Medulla oblongata (tissue), 1 donor: ENCODE results near the gene LRRC56.
A peak's percentile ranks its signal among the peaks of the same experiment; 100 is the strongest.

Source experiments
- DNase-seq: peaks from one replicate; pipeline ENCODE4 v3.0.0-alpha.2; 2015; ENCODE audit errors: extremely low spot score

LRRC56 gene

GRCh38 chr11:575313-575995, 38.1 kb downstream of the LRRC56 start:
- DNase-seq = peak; percentile 85

DNA sequence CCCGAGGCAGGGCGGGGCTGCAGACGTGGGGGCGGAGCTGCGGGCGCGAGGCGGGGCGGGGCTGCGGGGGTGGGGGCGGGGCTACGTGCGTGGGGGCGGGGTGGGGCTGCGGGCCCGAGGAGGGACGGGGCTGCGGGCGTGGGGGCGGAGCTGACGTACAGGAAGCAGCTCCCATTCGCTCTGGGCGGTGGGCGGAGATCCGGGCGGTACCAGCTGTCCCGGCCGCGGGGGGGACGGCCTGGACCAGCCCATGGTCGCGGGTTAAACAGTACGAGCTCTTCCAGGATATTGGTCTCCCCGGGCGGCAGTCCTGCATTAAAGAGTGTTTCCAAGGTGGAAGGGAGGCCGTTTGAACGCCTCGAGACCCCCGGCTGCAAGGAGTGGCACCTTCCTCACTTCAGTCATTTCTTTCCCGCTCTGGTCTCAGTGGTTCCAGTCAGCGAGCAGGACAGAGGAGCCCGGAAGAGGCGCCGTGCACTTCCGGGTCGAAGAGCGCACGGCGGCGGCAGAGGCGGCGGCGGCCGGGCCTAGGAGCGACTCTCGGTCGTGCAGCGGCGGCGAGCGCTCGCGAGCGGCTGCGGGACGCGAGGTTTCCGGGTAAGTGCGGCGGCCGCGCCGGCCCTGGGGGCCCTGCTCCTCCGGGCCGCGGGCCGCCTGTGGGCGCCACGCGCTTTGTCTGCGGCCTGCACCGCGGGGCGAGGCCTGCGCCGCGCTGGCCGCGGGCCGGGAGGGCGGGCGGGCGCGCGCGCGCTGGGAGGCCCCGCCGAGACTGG, 38.9 kb downstream of the LRRC56 start, which contains the start of gene PHRF1:
TSS of gene PHRF1 (plus strand) at position 475 of the 773 bp plus-strand sequence. CDS start 5,043 bp downstream, outside the sequence.
- peak; percentile 94 for DNase-seq

GRCh38 chr11:576811-577610, 39.7 kb downstream of the LRRC56 start:
- no peak for DNase-seq

DNA sequence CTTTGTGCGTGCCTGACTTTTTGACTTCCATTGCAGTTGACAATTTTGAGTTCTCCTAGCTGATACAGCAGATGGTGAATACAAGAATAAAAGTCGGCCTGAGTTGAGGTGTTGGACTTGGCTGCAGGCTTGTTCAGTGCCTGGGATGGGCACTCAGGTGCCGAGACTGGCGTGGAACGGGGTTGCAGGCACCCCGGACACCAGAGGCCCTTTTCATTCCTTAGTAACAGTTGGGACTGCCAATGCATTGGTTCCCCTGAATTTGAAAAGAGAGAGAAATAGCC, 40.2 kb downstream of the LRRC56 start:
- no peak for DNase-seq

DNA sequence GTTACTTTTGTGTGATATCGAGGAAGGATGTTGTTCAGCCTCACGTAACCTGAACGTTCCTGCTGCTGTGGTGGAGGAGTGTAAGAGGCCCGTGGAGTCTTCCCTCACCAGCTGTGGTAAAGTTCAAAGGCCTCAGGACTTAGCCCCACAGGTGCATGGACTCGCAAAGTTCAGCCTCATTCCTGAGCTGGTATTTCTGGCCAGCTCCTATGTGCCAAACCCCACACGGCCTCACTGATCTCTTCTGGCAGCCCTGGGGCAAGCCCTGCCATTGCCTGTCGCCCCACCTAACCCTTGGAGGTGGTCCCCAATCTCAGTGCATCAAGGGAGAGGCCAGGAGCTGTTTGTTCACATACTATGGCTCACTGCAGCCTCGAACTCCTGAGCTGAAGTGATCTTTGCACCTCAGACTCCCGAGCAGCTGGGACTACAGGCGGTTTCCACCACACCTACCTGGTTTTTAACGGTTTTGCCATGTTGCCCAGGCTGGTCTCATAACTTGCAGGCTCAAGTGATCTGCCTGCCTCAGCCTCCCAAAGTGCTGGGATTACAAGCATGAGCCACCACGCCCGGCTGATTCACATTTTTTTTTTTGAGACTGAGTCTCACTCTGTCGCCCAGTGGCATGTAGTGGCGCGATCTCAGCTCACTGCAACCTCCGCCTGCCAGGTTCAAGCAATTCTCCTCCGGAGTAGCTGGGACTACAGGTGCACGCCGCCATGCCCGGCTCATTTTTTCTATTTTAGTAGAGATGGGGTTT, 41.1 kb downstream of the LRRC56 start:
- DNase-seq = no peak

DNA sequence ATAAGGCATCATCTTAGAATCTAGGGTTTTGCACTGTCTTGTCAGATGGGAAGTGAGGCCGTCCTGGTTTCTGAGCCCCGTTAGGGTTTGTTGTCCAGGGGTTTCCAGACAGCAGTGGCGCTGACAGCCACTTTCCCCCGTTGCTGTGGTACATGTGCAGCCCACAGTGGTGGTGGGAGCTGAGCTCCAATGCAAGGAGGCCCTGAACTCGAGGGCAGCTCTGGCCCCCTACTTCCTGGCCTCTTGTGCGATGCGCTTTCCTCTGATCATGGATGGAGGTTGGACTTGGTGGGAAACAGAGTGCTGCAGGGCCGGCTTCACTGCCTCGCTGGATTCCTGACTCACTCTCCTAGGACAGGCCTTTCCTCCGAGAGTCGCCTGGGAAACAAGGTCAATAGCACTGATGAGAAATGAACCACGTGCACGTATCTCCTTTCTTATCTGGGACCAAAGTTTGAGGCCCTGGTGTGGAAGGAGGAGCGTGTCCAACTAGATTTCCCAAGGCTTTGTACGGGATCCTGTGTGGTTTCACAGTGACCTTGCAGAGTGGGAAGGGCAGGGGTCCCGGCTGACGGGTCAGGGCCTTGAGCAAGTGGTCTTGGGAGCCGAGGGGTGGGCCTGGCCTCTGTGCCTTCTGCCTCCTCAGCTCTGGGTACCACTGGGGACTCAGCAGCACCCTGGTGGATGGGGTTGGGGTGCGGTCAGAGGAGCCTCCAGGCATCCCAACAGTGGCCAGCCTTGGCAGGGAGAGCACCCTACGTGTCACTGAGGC, 42.7 kb downstream of the LRRC56 start:
- DNase-seq = no peak

DNA sequence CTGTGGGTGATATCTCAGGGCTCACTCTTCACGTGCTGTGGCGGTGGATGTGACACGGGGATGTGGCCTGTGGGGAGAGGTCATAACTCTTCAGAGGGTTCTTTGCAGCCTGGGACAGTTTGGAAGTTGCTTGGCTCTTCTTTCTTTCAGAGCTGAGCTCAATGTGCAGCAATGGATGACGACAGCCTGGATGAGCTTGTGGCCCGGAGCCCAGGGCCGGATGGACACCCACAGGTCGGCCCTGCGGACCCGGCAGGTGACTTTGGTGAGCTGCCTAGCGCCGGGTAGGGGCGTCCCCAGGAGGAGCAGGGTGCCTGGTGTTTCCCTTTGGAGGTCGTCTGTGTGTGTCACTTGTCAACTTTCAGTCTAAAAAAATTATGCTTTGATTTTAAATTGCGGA, 44.0 kb downstream of the LRRC56 start:
- no peak for DNase-seq

DNA sequence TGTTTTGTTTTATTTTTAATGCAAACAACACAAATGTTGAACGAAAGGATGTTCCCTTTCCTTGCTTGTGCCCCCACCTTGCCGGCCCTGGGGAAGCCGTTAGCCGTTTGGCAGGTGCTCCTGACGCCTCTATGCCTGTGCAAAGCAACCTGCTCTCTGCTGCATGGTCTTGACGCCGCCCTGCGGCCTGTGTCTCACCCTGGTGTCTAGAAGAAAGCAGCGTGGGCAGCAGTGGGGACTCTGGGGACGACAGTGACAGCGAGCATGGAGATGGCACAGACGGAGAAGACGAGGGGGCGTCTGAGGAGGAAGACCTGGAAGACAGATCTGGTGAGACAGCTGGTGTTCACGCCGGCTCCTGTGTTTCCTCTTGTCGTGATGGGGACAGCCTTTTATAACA, 44.4 kb downstream of the LRRC56 start:
- no peak for DNase-seq

DNA sequence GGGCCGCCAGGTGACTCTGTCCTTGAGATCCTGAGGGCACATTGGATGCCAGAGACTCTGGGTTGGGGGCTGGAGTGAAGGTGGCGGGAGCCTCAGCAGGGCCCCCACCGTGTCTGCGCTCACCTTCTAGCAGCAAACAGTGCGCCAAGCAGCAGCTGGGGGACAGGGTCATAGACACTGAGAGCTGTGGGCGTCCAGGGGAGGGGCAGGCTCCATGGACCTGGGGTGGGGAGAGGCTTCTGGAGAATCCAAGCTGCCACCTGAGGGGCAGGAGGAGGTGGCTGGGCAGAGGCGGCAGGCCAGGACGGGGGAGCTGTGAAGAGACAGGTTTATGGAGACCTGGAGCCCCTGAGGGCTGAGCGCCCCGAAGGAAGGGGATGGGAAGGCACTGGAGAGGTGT, 47.0 kb downstream of the LRRC56 start:
- no peak for DNase-seq

GRCh38 chr11:586376-587316, 49.3 kb downstream of the LRRC56 start:
- DNase-seq = no peak

DNA sequence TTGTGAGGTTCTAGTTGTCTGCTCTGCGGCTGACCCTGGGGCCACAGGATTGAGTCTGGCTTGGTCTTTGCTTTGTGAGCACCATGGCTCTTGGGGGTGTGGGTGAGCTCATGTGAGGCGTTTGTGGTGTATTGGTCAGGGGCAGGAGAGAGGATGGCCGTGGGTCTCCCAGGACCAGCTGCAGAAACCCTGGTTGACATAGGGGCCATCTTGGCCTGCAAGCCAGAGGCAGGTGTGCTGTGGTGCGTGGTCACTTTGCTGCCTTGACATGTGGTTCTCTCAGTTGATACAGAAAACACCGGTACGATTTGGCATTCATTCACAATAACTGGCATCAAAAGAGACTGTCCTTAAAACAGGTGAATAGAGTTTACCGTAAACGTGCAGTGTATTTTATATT, 50.2 kb downstream of the LRRC56 start:
- no peak for DNase-seq

- DNase-seq = no peak
Measured at GRCh38 chr11:587978-588380, 50.7 kb downstream of the LRRC56 start.

- no peak for DNase-seq
Measured at GRCh38 chr11:589798-590197, 52.5 kb downstream of the LRRC56 start.

DNA sequence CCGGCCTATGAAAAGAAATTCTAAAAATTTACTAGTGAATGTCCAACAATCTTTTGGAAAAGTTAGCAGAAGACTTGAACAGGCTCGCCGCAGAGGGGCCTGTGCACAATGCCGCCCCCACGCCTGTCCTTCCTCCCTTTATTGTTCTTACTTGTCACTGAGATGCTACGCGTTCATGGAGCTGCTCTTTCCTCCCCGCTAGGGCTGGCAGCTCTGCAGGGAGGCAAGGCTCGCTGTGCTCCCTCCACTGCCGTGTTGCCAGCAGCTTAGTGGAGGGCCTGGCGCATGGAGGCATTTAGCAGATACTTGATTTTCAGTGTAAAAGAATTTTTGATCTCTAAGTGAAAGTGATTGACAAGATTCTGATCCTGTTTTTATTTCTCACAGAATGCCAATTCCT, 53.7 kb downstream of the LRRC56 start:
- DNase-seq = no peak

GRCh38 chr11:592501-592900, 55.2 kb downstream of the LRRC56 start:
- DNase-seq = no peak

DNA sequence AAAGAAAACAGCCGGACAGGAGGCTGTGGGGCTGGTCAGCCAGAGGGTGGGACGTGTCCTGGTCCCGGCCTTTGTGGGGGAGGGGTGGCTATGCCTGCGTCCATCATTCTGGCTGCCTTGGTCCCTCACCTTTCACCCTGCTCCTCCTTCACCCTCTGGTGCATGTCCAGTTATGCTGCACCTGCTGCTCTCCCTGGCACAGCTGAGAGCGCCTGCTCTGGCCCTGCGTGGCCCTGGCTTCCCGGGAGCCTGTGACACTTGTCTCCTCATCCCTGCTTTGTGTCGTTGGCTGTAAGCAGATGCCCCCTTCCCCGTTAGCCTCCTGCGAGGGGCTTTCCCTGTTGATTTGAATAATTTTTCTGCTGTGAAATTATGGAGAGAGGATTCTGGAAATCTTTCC, 55.6 kb downstream of the LRRC56 start:
- DNase-seq = no peak

GRCh38 chr11:593347-593746, 56.0 kb downstream of the LRRC56 start:
- no peak for DNase-seq

GRCh38 chr11:595400-595799, 58.1 kb downstream of the LRRC56 start:
- no peak for DNase-seq

DNA sequence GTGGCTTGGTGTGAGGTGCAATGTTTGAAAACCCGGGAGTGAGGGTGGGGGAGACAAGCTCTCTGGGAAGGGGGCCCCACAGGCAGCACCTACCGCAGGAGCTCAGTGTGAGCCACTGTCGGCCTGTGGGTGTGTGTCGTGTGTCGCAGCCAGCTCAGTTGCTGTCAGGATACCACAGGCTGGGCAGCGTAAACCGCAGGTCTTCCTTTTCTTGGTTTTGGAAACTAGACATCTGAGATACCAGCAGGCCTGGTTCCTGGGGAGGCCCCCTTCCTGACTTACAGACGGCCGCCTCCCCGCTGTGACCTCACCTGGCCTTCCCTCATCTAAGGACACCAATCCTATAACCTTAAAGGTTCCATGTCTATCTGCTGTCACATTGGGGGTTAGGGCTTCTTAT, 59.0 kb downstream of the LRRC56 start:
- DNase-seq = no peak

- DNase-seq = no peak
Measured at GRCh38 chr11:597166-597725, 59.9 kb downstream of the LRRC56 start.
